ENCODE measurements around the gene TRERF1.

Gene TRERF1

GRCh38 chr6:42462474-42462972 lies 10.8 kb upstream of the TRERF1 start:
- FAIRE-seq, result no peak

GRCh38 chr6:42460883-42461282 lies 9.2 kb upstream of the TRERF1 start:
- no peak for TF ChIP-seq TAF1 (IDR thresholded peaks at IDR 0.05; ENCODE audit: borderline replicate concordance, low read depth, low read length)
- TF ChIP-seq POLR2A (IDR thresholded peaks at IDR 0.05; ENCODE audit: low read depth, low read length), result no peak
- TF ChIP-seq POLR2AphosphoS5 (IDR thresholded peaks at IDR 0.05; ENCODE audit: low read depth, low read length), result no peak
- no peak for FAIRE-seq
- no peak for DNase-seq (ENCODE audit: insufficient read length)

More at GRCh38 chr6:42462474-42462972, 10.8 kb upstream of the TRERF1 start:
- TF ChIP-seq TAF1 (IDR thresholded peaks at IDR 0.05; ENCODE audit: borderline replicate concordance, low read depth, low read length), result no peak
- no peak for TF ChIP-seq POLR2AphosphoS5 (IDR thresholded peaks at IDR 0.05; ENCODE audit: low read depth, low read length)
- no peak for TF ChIP-seq POLR2A (IDR thresholded peaks at IDR 0.05; ENCODE audit: low read depth, low read length)
- DNase-seq (ENCODE audit: insufficient read length), result no peak

- TF ChIP-seq TAF1 (IDR thresholded peaks at IDR 0.05; ENCODE audit: borderline replicate concordance, low read depth, low read length) (no peak), POLR2A (IDR thresholded peaks at IDR 0.05; ENCODE audit: low read depth, low read length) (no peak), POLR2AphosphoS5 (IDR thresholded peaks at IDR 0.05; ENCODE audit: low read depth, low read length) (no peak)
- DNase-seq (ENCODE audit: insufficient read length), result no peak
- no peak for FAIRE-seq
Observed at GRCh38 chr6:42459888-42460287, 8.2 kb upstream of the TRERF1 start.

- no peak for DNase-seq (ENCODE audit: insufficient read length)
- TF ChIP-seq POLR2A (IDR thresholded peaks at IDR 0.05; ENCODE audit: low read depth, low read length), result no peak
- TF ChIP-seq TAF1 (IDR thresholded peaks at IDR 0.05; ENCODE audit: borderline replicate concordance, low read depth, low read length), result no peak
- TF ChIP-seq POLR2AphosphoS5 (IDR thresholded peaks at IDR 0.05; ENCODE audit: low read depth, low read length), result no peak
- FAIRE-seq, result no peak
Observed at GRCh38 chr6:42454428-42454791, 2.7 kb upstream of the TRERF1 start.

- FAIRE-seq, result no peak
- no peak for TF ChIP-seq TAF1 (IDR thresholded peaks at IDR 0.05; ENCODE audit: borderline replicate concordance, low read depth, low read length)
- no peak for TF ChIP-seq POLR2AphosphoS5 (IDR thresholded peaks at IDR 0.05; ENCODE audit: low read depth, low read length)
- TF ChIP-seq POLR2A (IDR thresholded peaks at IDR 0.05; ENCODE audit: low read depth, low read length), result no peak
- DNase-seq (ENCODE audit: insufficient read length), result no peak
Observed at GRCh38 chr6:42453654-42454427, 2.1 kb upstream of the TRERF1 start.

GRCh38 chr6:42453031-42453653 lies 1.4 kb upstream of the TRERF1 start:
- FAIRE-seq (peak; percentile 88), DNase-seq (ENCODE audit: insufficient read length) (peak; percentile 87)
- TF ChIP-seq TAF1 (IDR thresholded peaks at IDR 0.05; ENCODE audit: borderline replicate concordance, low read depth, low read length) (peak; percentile 42; the same call in 1 of the 2 replicates), POLR2AphosphoS5 (IDR thresholded peaks at IDR 0.05; ENCODE audit: low read depth, low read length) (peak; percentile 52; the same call in 1 of the 2 replicates), POLR2A (IDR thresholded peaks at IDR 0.05; ENCODE audit: low read depth, low read length) (peak; percentile 63; the same call in 1 of the 2 replicates)

GRCh38 chr6:42452171-42453030 lies 675 bp upstream of the TRERF1 start:
- peak; percentile 55 for DNase-seq (ENCODE audit: insufficient read length)
- FAIRE-seq, result peak; percentile 78
- TF ChIP-seq POLR2A (IDR thresholded peaks at IDR 0.05; ENCODE audit: low read depth, low read length) (peak; percentile 75), POLR2AphosphoS5 (IDR thresholded peaks at IDR 0.05; ENCODE audit: low read depth, low read length) (no peak; the same call in 1 of the 2 replicates), TAF1 (IDR thresholded peaks at IDR 0.05; ENCODE audit: borderline replicate concordance, low read depth, low read length) (peak; percentile 83)

GRCh38 chr6:42450477-42451332 lies 1.0 kb downstream of the TRERF1 start:
- TF ChIP-seq POLR2AphosphoS5 (IDR thresholded peaks at IDR 0.05; ENCODE audit: low read depth, low read length) (no peak), POLR2A (IDR thresholded peaks at IDR 0.05; ENCODE audit: low read depth, low read length) (no peak), TAF1 (IDR thresholded peaks at IDR 0.05; ENCODE audit: borderline replicate concordance, low read depth, low read length) (no peak)
- FAIRE-seq (peak; percentile 9), DNase-seq (ENCODE audit: insufficient read length) (no peak)

GRCh38 chr6:42449917-42450476 lies 1.7 kb downstream of the TRERF1 start:
- no peak for DNase-seq (ENCODE audit: insufficient read length)
- no peak for FAIRE-seq
- TF ChIP-seq POLR2A (IDR thresholded peaks at IDR 0.05; ENCODE audit: low read depth, low read length), result no peak
- TF ChIP-seq TAF1 (IDR thresholded peaks at IDR 0.05; ENCODE audit: borderline replicate concordance, low read depth, low read length), result no peak
- TF ChIP-seq POLR2AphosphoS5 (IDR thresholded peaks at IDR 0.05; ENCODE audit: low read depth, low read length), result no peak
